Measurements from ENCODE around the gene SRCIN1. TPM values are rescaled to one million over a fixed set of nuclear protein-coding genes. Genes with fewer than 3 reads are reported as not detected.

SRCIN1 gene
- total RNA-seq, 1 experiment from 2014 or later: 25.8 TPM

GRCh38 chr17:38556239-38556638 is 49.5 kb downstream of the SRCIN1 start:
- no peaks in the 10 kb centered on the region for H3K9me3 Mint-ChIP-seq (ENCODE audit: unreplicated experiment)
- POLR2A ChIA-PET: no interaction called here
- BruUV-seq (replicated peaks): no TSS peak
- H3K36me3 ChIP-seq (ENCODE audit: control insufficient read depth, insufficient read depth, low read length): no peaks in the 10 kb centered on the region; the same call in 1 of the 2 replicates
- no peaks in the 10 kb centered on the region for H3K9me3 ChIP-seq
- no peaks in the 10 kb centered on the region for H3K4me1 Mint-ChIP-seq (ENCODE audit: low read depth, unreplicated experiment)
- H3K27ac Mint-ChIP-seq (ENCODE audit: unreplicated experiment): no peak overlapping the region
- H3K27me3 Mint-ChIP-seq (ENCODE audit: insufficient read depth, unreplicated experiment): no peaks in the 10 kb centered on the region
- TF ChIP-seq CTCF (IDR thresholded peaks at IDR 0.05; ENCODE audit: insufficient read depth in 1 of 2, low read depth in 1 of 2, low read length in 1 of 2, severe bottlenecking in 1 of 2, unreplicated experiment in 1 of 2): no peak
- H3K27me3 ChIP-seq (replicated peaks; ENCODE audit: control insufficient read depth, insufficient read depth, low read length): no peaks in the 10 kb centered on the region
- intact Hi-C loops (cut with micrococcal nuclease; ENCODE audit: unreplicated experiment): loop anchor here (5.0 kb wide), 1 partner anchor 44 kb away; no protein-coding TSS in a partner anchor
- peaks cover 13% of the 10 kb centered on the region for H3K4me1 ChIP-seq
- peaks cover 27% of the 10 kb centered on the region for H3K36me3 Mint-ChIP-seq (ENCODE audit: insufficient read depth, unreplicated experiment)
- CTCF ChIA-PET: interaction anchor here (0.5 kb wide), 1 partner anchor 107 kb away, joined by 4 read pairs; no protein-coding TSS in a partner anchor
- H3K4me3 Mint-ChIP-seq (ENCODE audit: unreplicated experiment): no peak overlapping the region
- no peak for DNase-seq
- H3K4me3 ChIP-seq (ENCODE audit: low read depth, low read length): no peak overlapping the region

- no peak for TF ChIP-seq CTCF (IDR thresholded peaks at IDR 0.05; ENCODE audit: insufficient read depth in 1 of 2, low read depth in 1 of 2, low read length in 1 of 2, severe bottlenecking in 1 of 2, unreplicated experiment in 1 of 2)
- CTCF ChIA-PET: interaction anchor here (0.9 kb wide), 1 partner anchor 109 kb away, joined by 3 read pairs; no protein-coding TSS in a partner anchor
- H3K9me3 Mint-ChIP-seq (ENCODE audit: unreplicated experiment): no peaks in the 10 kb centered on the region
- Histone ChIP-seq H3K9me3 (no peaks in the 10 kb centered on the region), H3K36me3 (ENCODE audit: control insufficient read depth, insufficient read depth, low read length) (no peaks in the 10 kb centered on the region; the same call in 1 of the 2 replicates), H3K4me3 (ENCODE audit: low read depth, low read length) (no peak overlapping the region), H3K4me1 (peaks cover 8% of the 10 kb centered on the region), H3K27me3 (replicated peaks; ENCODE audit: control insufficient read depth, insufficient read depth, low read length) (no peaks in the 10 kb centered on the region)
- no peak overlapping the region for H3K4me3 Mint-ChIP-seq (ENCODE audit: unreplicated experiment)
- peaks cover 25% of the 10 kb centered on the region for H3K36me3 Mint-ChIP-seq (ENCODE audit: insufficient read depth, unreplicated experiment)
- no TSS peak for BruUV-seq (replicated peaks)
- H3K4me1 Mint-ChIP-seq (ENCODE audit: low read depth, unreplicated experiment): no peaks in the 10 kb centered on the region
- POLR2A ChIA-PET: no interaction called here
- H3K27ac Mint-ChIP-seq (ENCODE audit: unreplicated experiment): no peak overlapping the region
- intact Hi-C loops (cut with micrococcal nuclease; ENCODE audit: unreplicated experiment): loop anchor here (5.0 kb wide), 1 partner anchor 42 kb away; no protein-coding TSS in a partner anchor
- no peaks in the 10 kb centered on the region for H3K27me3 Mint-ChIP-seq (ENCODE audit: insufficient read depth, unreplicated experiment)
- no peak for DNase-seq
Measured at GRCh38 chr17:38554430-38555350, 51.1 kb downstream of the SRCIN1 start.

GRCh38 chr17:38552343-38552742 is 53.4 kb downstream of the SRCIN1 start:
- TF ChIP-seq CTCF (IDR thresholded peaks at IDR 0.05; ENCODE audit: insufficient read depth in 1 of 2, low read depth in 1 of 2, low read length in 1 of 2, severe bottlenecking in 1 of 2, unreplicated experiment in 1 of 2): no peak
- Mint-ChIP-seq H3K4me3 (ENCODE audit: unreplicated experiment) (no peak overlapping the region), H3K4me1 (ENCODE audit: low read depth, unreplicated experiment) (no peaks in the 10 kb centered on the region), H3K9me3 (ENCODE audit: unreplicated experiment) (no peaks in the 10 kb centered on the region), H3K27me3 (ENCODE audit: insufficient read depth, unreplicated experiment) (no peaks in the 10 kb centered on the region), H3K27ac (ENCODE audit: unreplicated experiment) (no peak overlapping the region), H3K36me3 (ENCODE audit: insufficient read depth, unreplicated experiment) (peaks cover 20% of the 10 kb centered on the region)
- H3K9me3 ChIP-seq: no peaks in the 10 kb centered on the region
- CTCF ChIA-PET: interaction anchor here (1.1 kb wide), 1 partner anchor 32 kb away, joined by 3 read pairs; no protein-coding TSS in a partner anchor
- DNase-seq: no peak
- H3K36me3 ChIP-seq (ENCODE audit: control insufficient read depth, insufficient read depth, low read length): no peaks in the 10 kb centered on the region; the same call in 1 of the 2 replicates
- intact Hi-C loops (cut with micrococcal nuclease; ENCODE audit: unreplicated experiment): no loop called here
- no peaks in the 10 kb centered on the region for H3K27me3 ChIP-seq (replicated peaks; ENCODE audit: control insufficient read depth, insufficient read depth, low read length)
- BruUV-seq (replicated peaks): no TSS peak
- POLR2A ChIA-PET: no interaction called here
- H3K4me1 ChIP-seq: no peaks in the 10 kb centered on the region
- H3K4me3 ChIP-seq (ENCODE audit: low read depth, low read length): no peak overlapping the region
